Endothelial cell (in vitro differentiated cells): Measurements from ENCODE around the gene PLCB3. TPM values are rescaled to one million over a fixed set of nuclear protein-coding genes. Genes with fewer than 3 reads are reported as not detected.
"Not testable (repeated sequence)": the region's sequence is repeated elsewhere in the genome, so short reads cannot be mapped to it uniquely, and the experiment has no call there.

Experiments used
- DNase-seq: peaks from one replicate; pipeline ENCODE4 v3.0.0; 2021; ENCODE audit warnings: low spot score
- H3K27ac Mint-ChIP-seq: one replicate; pipeline ENCODE4 v1.8.0; 2021; ENCODE audit warnings: mixed read lengths, inconsistent platforms; ENCODE audit not compliant: unreplicated experiment
- H3K27me3 Mint-ChIP-seq: one replicate; pipeline ENCODE4 v1.8.0; 2021; ENCODE audit warnings: mild to moderate bottlenecking, moderate library complexity, mixed read lengths, inconsistent platforms; ENCODE audit not compliant: unreplicated experiment
- H3K36me3 Mint-ChIP-seq: one replicate; pipeline ENCODE4 v1.8.0; 2021; ENCODE audit warnings: mild to moderate bottlenecking, low read depth, mixed read lengths, inconsistent platforms; ENCODE audit not compliant: unreplicated experiment
- H3K4me1 Mint-ChIP-seq: one replicate; pipeline ENCODE4 v1.8.0; 2021; ENCODE audit warnings: mild to moderate bottlenecking, mixed read lengths, inconsistent platforms; ENCODE audit not compliant: unreplicated experiment
- H3K4me3 Mint-ChIP-seq: one replicate; pipeline ENCODE4 v1.8.0; 2021; ENCODE audit warnings: mild to moderate bottlenecking, mixed read lengths, inconsistent platforms; ENCODE audit not compliant: unreplicated experiment
- H3K9me3 Mint-ChIP-seq: one replicate; pipeline ENCODE4 v1.8.0; 2021; ENCODE audit warnings: mixed read lengths, inconsistent platforms; ENCODE audit not compliant: unreplicated experiment
- total RNA-seq: library from RNA; stranded (reverse); fragmentation: NEBNext Ultra II Directional; extraction: Animal tissue kit (Norgen Biotek cat#: 25700); gene quantifications from one replicate; pipeline ENCODE4 v1.2.1, GENCODE V29; 2021; ENCODE audit not compliant: unreplicated experiment
- TF ChIP-seq, protein P1 (sequence below): fragments of 200-600 bp; sonication (generic); IDR thresholded peaks from one replicate; pipeline ENCODE4 v1.5.0; 2021; ENCODE audit warnings: antibody characterized with exemption; ENCODE audit not compliant: unreplicated experiment

Gene PLCB3
- total RNA-seq, 1 donor from 2014 or later, result 51.0 TPM

DNA sequence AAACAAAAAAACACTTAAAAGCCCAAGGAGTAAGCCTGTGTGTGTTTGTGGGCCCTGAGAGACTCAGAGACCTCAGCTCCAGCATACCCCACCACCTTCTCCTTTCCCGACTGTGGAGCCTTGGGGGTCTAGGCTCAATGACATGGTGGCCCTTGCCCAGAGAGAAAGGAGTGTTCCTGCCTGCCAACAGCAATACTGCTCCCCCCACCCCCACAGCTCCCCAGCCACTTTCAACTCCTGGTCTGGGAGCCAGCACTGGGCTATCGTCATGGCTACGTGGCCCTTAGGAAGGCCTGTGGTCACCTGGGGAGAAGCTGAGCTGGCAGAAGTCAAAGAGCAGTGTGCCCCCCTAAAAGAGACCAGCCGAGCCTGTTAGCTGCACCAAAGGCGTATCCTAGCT lies 7.2 kb upstream of the PLCB3 start:
- Mint-ChIP-seq H3K4me3 (peak overlapping the region; percentile 62), H3K36me3 (peaks cover 11% of the 10 kb centered on the region), H3K9me3 (no peaks in the 10 kb centered on the region), H3K27me3 (peaks cover 17% of the 10 kb centered on the region), H3K4me1 (peaks cover 16% of the 10 kb centered on the region), H3K27ac (no peak overlapping the region)
- TF ChIP-seq, protein P1, sequence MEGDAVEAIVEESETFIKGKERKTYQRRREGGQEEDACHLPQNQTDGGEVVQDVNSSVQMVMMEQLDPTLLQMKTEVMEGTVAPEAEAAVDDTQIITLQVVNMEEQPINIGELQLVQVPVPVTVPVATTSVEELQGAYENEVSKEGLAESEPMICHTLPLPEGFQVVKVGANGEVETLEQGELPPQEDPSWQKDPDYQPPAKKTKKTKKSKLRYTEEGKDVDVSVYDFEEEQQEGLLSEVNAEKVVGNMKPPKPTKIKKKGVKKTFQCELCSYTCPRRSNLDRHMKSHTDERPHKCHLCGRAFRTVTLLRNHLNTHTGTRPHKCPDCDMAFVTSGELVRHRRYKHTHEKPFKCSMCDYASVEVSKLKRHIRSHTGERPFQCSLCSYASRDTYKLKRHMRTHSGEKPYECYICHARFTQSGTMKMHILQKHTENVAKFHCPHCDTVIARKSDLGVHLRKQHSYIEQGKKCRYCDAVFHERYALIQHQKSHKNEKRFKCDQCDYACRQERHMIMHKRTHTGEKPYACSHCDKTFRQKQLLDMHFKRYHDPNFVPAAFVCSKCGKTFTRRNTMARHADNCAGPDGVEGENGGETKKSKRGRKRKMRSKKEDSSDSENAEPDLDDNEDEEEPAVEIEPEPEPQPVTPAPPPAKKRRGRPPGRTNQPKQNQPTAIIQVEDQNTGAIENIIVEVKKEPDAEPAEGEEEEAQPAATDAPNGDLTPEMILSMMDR, result no peak
- DNase-seq, result no peak

DNA sequence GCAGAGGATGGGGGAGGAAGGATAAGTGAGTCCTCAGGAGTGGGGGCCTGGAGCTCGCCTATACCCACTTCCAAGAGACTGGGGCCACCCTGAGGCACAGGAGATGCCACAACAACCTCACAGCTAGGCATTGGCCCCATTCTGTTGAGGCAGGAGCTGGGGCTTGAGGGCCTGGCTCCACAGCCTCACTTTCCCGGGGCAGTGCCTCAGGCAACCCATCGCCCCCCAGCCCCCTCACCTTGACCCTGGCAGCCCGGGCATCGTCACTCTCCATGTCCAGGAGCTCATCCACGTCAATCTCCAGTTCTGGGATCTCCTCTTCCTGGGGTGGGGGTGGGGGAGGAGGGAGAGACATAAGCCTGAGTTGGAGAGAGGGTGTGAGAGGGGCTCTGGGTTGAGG lies 6.4 kb upstream of the PLCB3 start:
- Mint-ChIP-seq H3K4me1 (peaks cover 25% of the 10 kb centered on the region), H3K36me3 (peaks cover 11% of the 10 kb centered on the region), H3K27ac (no peak overlapping the region)

DNA sequence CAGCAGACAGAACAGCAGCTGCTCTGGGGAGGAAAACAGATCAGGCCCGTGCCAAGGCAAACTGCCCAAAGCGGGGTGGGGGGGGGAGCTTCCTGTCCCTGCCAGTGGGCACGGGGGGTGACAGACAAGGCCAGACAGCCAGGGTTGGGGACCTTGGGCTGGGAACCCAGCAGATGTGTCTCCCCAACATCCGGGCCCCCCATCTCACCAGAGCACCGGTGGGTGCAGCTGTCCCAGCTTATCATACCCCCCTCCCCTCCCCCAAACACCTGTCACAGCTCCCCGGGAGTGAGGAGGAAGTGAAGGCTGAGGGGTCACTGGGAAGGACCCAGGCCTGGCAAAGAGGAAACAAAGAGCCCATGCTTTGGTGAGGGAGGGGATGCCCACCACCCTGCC lies 5.9 kb upstream of the PLCB3 start:
- Mint-ChIP-seq H3K9me3 (no peaks in the 10 kb centered on the region), H3K27me3 (peaks cover 8% of the 10 kb centered on the region), H3K27ac (no peak overlapping the region), H3K4me3 (peak overlapping the region; percentile 91), H3K4me1 (peaks cover 23% of the 10 kb centered on the region), H3K36me3 (peaks cover 11% of the 10 kb centered on the region)
- TF ChIP-seq, protein P1, result no peak
- DNase-seq, result no peak

More for the DNA sequence above, 6.4 kb upstream of the PLCB3 start:
- TF ChIP-seq, protein P1, result no peak
- DNase-seq, result no peak
- peaks cover 12% of the 10 kb centered on the region for H3K27me3 Mint-ChIP-seq
- H3K4me3 Mint-ChIP-seq, result peak overlapping the region; percentile 91
- no peaks in the 10 kb centered on the region for H3K9me3 Mint-ChIP-seq

DNA sequence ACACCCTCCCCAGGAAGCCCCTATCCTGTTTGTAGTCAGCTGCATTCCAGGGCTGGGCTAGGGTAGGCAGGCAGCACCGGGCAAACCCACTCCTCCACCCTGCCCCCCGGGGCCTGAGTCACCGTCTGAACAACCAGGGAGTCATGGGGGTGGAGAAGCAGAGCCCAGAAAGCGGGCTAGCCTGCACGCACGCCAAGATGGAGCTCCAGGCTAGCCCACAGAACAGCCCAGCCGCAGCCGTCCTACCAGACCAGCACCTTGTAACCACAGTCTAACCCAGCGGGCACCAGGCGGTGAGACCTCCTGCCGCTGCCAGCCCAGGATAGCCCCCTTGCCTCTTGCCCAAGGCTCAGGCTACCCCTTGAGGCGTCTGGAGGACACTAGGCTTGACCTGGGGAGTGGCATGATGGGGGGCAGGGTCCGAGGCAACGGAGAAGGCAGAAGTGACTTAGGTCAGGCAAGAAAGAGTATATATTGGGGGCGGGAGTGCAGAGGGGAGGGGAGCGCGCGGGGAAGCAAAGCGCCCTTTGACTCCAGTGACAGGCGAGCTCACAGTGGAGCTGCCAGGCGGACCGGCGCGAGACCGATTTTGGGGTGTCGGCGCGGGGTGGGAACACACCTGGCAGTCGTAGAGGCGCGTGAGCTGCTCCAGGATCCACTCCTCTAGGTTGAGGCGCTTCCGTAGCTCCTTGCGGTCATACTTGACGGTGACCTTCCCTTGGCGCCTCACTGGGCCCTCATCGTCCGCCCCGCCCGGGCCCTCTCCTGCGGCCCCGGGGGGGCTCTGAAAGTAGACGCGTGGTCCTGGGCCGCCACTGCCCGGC lies 5.3 kb upstream of the PLCB3 start:
- H3K4me3 Mint-ChIP-seq, result peak overlapping the region; percentile 91
- no peak overlapping the region for H3K27ac Mint-ChIP-seq
- peaks cover 11% of the 10 kb centered on the region for H3K36me3 Mint-ChIP-seq
- no peaks in the 10 kb centered on the region for H3K9me3 Mint-ChIP-seq
- TF ChIP-seq, protein P1, result no peak
- peaks cover 22% of the 10 kb centered on the region for H3K4me1 Mint-ChIP-seq
- peaks cover 8% of the 10 kb centered on the region for H3K27me3 Mint-ChIP-seq
- no peak for DNase-seq

DNA sequence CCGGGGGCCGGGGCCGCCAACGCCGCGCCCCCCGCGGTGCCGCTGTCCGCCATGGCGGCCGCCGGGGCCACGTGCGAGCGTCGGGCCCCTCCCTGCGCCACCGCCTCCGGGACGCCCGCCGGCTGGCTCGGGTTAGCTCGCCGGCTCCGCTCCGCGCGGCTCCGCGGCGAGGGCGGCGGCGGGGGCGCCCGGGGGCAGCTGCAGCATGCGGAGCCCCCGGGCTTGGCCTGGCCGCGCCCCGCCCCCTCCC lies 4.8 kb upstream of the PLCB3 start:
- Mint-ChIP-seq H3K36me3 (peaks cover 11% of the 10 kb centered on the region), H3K4me1 (peaks cover 22% of the 10 kb centered on the region)
- H3K4me3 Mint-ChIP-seq, H3K9me3 Mint-ChIP-seq, H3K27ac Mint-ChIP-seq, DNase-seq, H3K27me3 Mint-ChIP-seq: not testable (repeated sequence)
